ENCODE results near the gene ATP8A2.

Gene ATP8A2

GRCh38 chr13:25409938-25410337, 38.2 kb downstream of the ATP8A2 start:
- no peaks in the 10 kb centered on the region for H3K36me3 Mint-ChIP-seq

GRCh38 chr13:25415241-25415640, 43.5 kb downstream of the ATP8A2 start:
- Mint-ChIP-seq H3K4me3 (no peak overlapping the region), H3K27ac (no peak overlapping the region), H3K36me3 (no peaks in the 10 kb centered on the region), H3K4me1 (ENCODE audit: low read depth) (no peaks in the 10 kb centered on the region), H3K9me3 (ENCODE audit: low read depth) (no peaks in the 10 kb centered on the region), H3K27me3 (peaks cover 16% of the 10 kb centered on the region)

More at GRCh38 chr13:25409938-25410337, 38.2 kb downstream of the ATP8A2 start:
- Mint-ChIP-seq H3K9me3 (ENCODE audit: low read depth) (no peaks in the 10 kb centered on the region), H3K4me3 (no peak overlapping the region), H3K27ac (no peak overlapping the region), H3K4me1 (ENCODE audit: low read depth) (no peaks in the 10 kb centered on the region), H3K27me3 (peaks cover 3% of the 10 kb centered on the region)

- H3K27me3 Mint-ChIP-seq, result peaks cover 16% of the 10 kb centered on the region
- H3K4me3 Mint-ChIP-seq, result no peak overlapping the region
- no peaks in the 10 kb centered on the region for H3K4me1 Mint-ChIP-seq (ENCODE audit: low read depth)
- H3K27ac Mint-ChIP-seq, result no peak overlapping the region
- H3K36me3 Mint-ChIP-seq, result no peaks in the 10 kb centered on the region
- no peaks in the 10 kb centered on the region for H3K9me3 Mint-ChIP-seq (ENCODE audit: low read depth)
These were observed 45.8 kb downstream of the ATP8A2 start for GRCh38 chr13:25417535-25417934.

GRCh38 chr13:25420161-25420560, 48.4 kb downstream of the ATP8A2 start:
- Mint-ChIP-seq H3K27ac (no peak overlapping the region), H3K27me3 (peaks cover 14% of the 10 kb centered on the region), H3K9me3 (ENCODE audit: low read depth) (no peaks in the 10 kb centered on the region), H3K4me3 (no peak overlapping the region), H3K4me1 (ENCODE audit: low read depth) (no peaks in the 10 kb centered on the region), H3K36me3 (no peaks in the 10 kb centered on the region)

- Mint-ChIP-seq H3K27ac (no peak overlapping the region), H3K4me1 (ENCODE audit: low read depth) (no peaks in the 10 kb centered on the region), H3K4me3 (no peak overlapping the region), H3K27me3 (peaks cover 18% of the 10 kb centered on the region), H3K9me3 (ENCODE audit: low read depth) (no peaks in the 10 kb centered on the region), H3K36me3 (no peaks in the 10 kb centered on the region)
These were observed 49.8 kb downstream of the ATP8A2 start for GRCh38 chr13:25421612-25422011.

GRCh38 chr13:25422153-25422552, 50.4 kb downstream of the ATP8A2 start:
- Mint-ChIP-seq H3K9me3 (ENCODE audit: low read depth) (no peaks in the 10 kb centered on the region), H3K4me1 (ENCODE audit: low read depth) (no peaks in the 10 kb centered on the region), H3K27me3 (peaks cover 18% of the 10 kb centered on the region), H3K4me3 (no peak overlapping the region), H3K36me3 (no peaks in the 10 kb centered on the region), H3K27ac (no peak overlapping the region)

- peaks cover 8% of the 10 kb centered on the region for H3K27me3 Mint-ChIP-seq
- H3K27ac Mint-ChIP-seq, result no peak overlapping the region
- no peaks in the 10 kb centered on the region for H3K4me1 Mint-ChIP-seq (ENCODE audit: low read depth)
- H3K36me3 Mint-ChIP-seq, result no peaks in the 10 kb centered on the region
- H3K4me3 Mint-ChIP-seq, result no peak overlapping the region
- H3K9me3 Mint-ChIP-seq (ENCODE audit: low read depth), result no peaks in the 10 kb centered on the region
These were observed 52.1 kb downstream of the ATP8A2 start for GRCh38 chr13:25423831-25424230.

- H3K27me3 Mint-ChIP-seq, result peaks cover 6% of the 10 kb centered on the region
- H3K27ac Mint-ChIP-seq, result no peak overlapping the region
- H3K4me3 Mint-ChIP-seq, result no peak overlapping the region
- no peaks in the 10 kb centered on the region for H3K4me1 Mint-ChIP-seq (ENCODE audit: low read depth)
- H3K36me3 Mint-ChIP-seq, result no peaks in the 10 kb centered on the region
- no peaks in the 10 kb centered on the region for H3K9me3 Mint-ChIP-seq (ENCODE audit: low read depth)
These were observed 57.7 kb downstream of the ATP8A2 start for GRCh38 chr13:25429466-25429865.

GRCh38 chr13:25432691-25433090, 60.9 kb downstream of the ATP8A2 start:
- no peaks in the 10 kb centered on the region for H3K4me1 Mint-ChIP-seq (ENCODE audit: low read depth)
- H3K27me3 Mint-ChIP-seq, result peaks cover 9% of the 10 kb centered on the region
- no peaks in the 10 kb centered on the region for H3K9me3 Mint-ChIP-seq (ENCODE audit: low read depth)
- H3K4me3 Mint-ChIP-seq, result no peak overlapping the region
- no peak overlapping the region for H3K27ac Mint-ChIP-seq
- H3K36me3 Mint-ChIP-seq, result no peaks in the 10 kb centered on the region

GRCh38 chr13:25440061-25440460, 68.3 kb downstream of the ATP8A2 start:
- Mint-ChIP-seq H3K4me1 (ENCODE audit: low read depth) (no peaks in the 10 kb centered on the region), H3K27me3 (peaks cover 22% of the 10 kb centered on the region), H3K36me3 (no peaks in the 10 kb centered on the region), H3K9me3 (ENCODE audit: low read depth) (no peaks in the 10 kb centered on the region), H3K27ac (no peak overlapping the region), H3K4me3 (no peak overlapping the region)

GRCh38 chr13:25446261-25446660, 74.5 kb downstream of the ATP8A2 start:
- peaks cover 12% of the 10 kb centered on the region for H3K27me3 Mint-ChIP-seq

GRCh38 chr13:25447396-25447795, 75.6 kb downstream of the ATP8A2 start:
- H3K36me3 Mint-ChIP-seq, result no peaks in the 10 kb centered on the region
- H3K4me1 Mint-ChIP-seq (ENCODE audit: low read depth), result no peaks in the 10 kb centered on the region
- no peak overlapping the region for H3K27ac Mint-ChIP-seq
- H3K4me3 Mint-ChIP-seq, result no peak overlapping the region
- H3K9me3 Mint-ChIP-seq (ENCODE audit: low read depth), result peaks cover 3% of the 10 kb centered on the region
- H3K27me3 Mint-ChIP-seq, result peaks cover 14% of the 10 kb centered on the region

More at GRCh38 chr13:25446261-25446660, 74.5 kb downstream of the ATP8A2 start:
- no peak overlapping the region for H3K27ac Mint-ChIP-seq
- H3K4me3 Mint-ChIP-seq, result no peak overlapping the region
- no peaks in the 10 kb centered on the region for H3K36me3 Mint-ChIP-seq
- H3K9me3 Mint-ChIP-seq (ENCODE audit: low read depth), result peaks cover 3% of the 10 kb centered on the region
- no peaks in the 10 kb centered on the region for H3K4me1 Mint-ChIP-seq (ENCODE audit: low read depth)

- H3K27ac Mint-ChIP-seq, result no peak overlapping the region
These were observed 82.1 kb downstream of the ATP8A2 start for GRCh38 chr13:25453850-25454365.

GRCh38 chr13:25455146-25455545, 83.4 kb downstream of the ATP8A2 start:
- Mint-ChIP-seq H3K27ac (no peak overlapping the region), H3K36me3 (no peaks in the 10 kb centered on the region), H3K4me3 (no peak overlapping the region), H3K9me3 (ENCODE audit: low read depth) (no peaks in the 10 kb centered on the region), H3K27me3 (peaks cover 10% of the 10 kb centered on the region), H3K4me1 (ENCODE audit: low read depth) (no peaks in the 10 kb centered on the region)

More at GRCh38 chr13:25453850-25454365, 82.1 kb downstream of the ATP8A2 start:
- Mint-ChIP-seq H3K4me1 (ENCODE audit: low read depth) (no peaks in the 10 kb centered on the region), H3K36me3 (no peaks in the 10 kb centered on the region), H3K4me3 (no peak overlapping the region), H3K9me3 (ENCODE audit: low read depth) (no peaks in the 10 kb centered on the region), H3K27me3 (peaks cover 13% of the 10 kb centered on the region)

- H3K36me3 Mint-ChIP-seq, result no peaks in the 10 kb centered on the region
- H3K27ac Mint-ChIP-seq, result no peak overlapping the region
- H3K9me3 Mint-ChIP-seq (ENCODE audit: low read depth), result no peaks in the 10 kb centered on the region
- peaks cover 6% of the 10 kb centered on the region for H3K27me3 Mint-ChIP-seq
- no peak overlapping the region for H3K4me3 Mint-ChIP-seq
- H3K4me1 Mint-ChIP-seq (ENCODE audit: low read depth), result no peaks in the 10 kb centered on the region
These were observed 85.8 kb downstream of the ATP8A2 start for GRCh38 chr13:25457566-25457965.

- Mint-ChIP-seq H3K4me3 (no peak overlapping the region), H3K4me1 (ENCODE audit: low read depth) (no peaks in the 10 kb centered on the region), H3K27ac (no peak overlapping the region), H3K9me3 (ENCODE audit: low read depth) (no peaks in the 10 kb centered on the region), H3K27me3 (peaks cover 22% of the 10 kb centered on the region), H3K36me3 (no peaks in the 10 kb centered on the region)
These were observed 90.7 kb downstream of the ATP8A2 start for GRCh38 chr13:25462301-25463125.

All from activated naive CD8-positive, alpha-beta T cell (primary cell).